HepG2 (cell line): Measurements from ENCODE around the gene TCF25. TPM values are rescaled to one million over a fixed set of nuclear protein-coding genes. Genes with fewer than 3 reads are reported as not detected.

Experiments
- DMAP1 ChIP-seq: IDR thresholded peaks from 2 replicates; pipeline ENCODE4 v1.6.1; 2016
- ELF3 ChIP-seq: IDR thresholded peaks from 2 replicates; pipeline ENCODE4 v1.6.1; 2016; ENCODE audit warnings: missing genetic modification reagents, missing compliant biosample characterization
- HNRNPUL1 ChIP-seq: fragments of 200-400 bp; formaldehyde crosslinking; IDR thresholded peaks from 2 replicates; pipeline ENCODE4 v1.6.1; 2017; ENCODE audit warnings: low read depth, mild to moderate bottlenecking, low read length, moderate library complexity
- HOXA7 ChIP-seq: sonication (generic); formaldehyde crosslinking; IDR thresholded peaks from 2 replicates; pipeline ENCODE4 v1.8.1; 2022; ENCODE audit warnings: mild to moderate bottlenecking, missing genetic modification reagents, moderate library complexity
- KAT8 ChIP-seq: IDR thresholded peaks from 2 replicates; pipeline ENCODE4 v1.6.1; 2016; ENCODE audit warnings: missing genetic modification reagents, missing compliant biosample characterization
- NCOA1 ChIP-seq: sonication (generic); formaldehyde crosslinking; IDR thresholded peaks from 2 replicates; pipeline ENCODE4 v1.9.0; 2021; ENCODE audit warnings: missing genetic modification reagents
- POLR2AphosphoS5 ChIP-seq: IDR thresholded peaks from 2 replicates; pipeline ENCODE4 v1.6.1; 2012; ENCODE audit warnings: low read depth, low read length
- RBM22 ChIP-seq: fragments of 200-400 bp; formaldehyde crosslinking; optimal IDR thresholded peaks from 2 replicates; pipeline ENCODE3; 2017; ENCODE audit warnings: mild to moderate bottlenecking, low read length, moderate library complexity
- SETDB1 ChIP-seq: sonication (generic); formaldehyde crosslinking; IDR thresholded peaks from 2 replicates; pipeline ENCODE4 v1.5.1; 2020; ENCODE audit warnings: missing genetic modification reagents, mild to moderate bottlenecking, borderline replicate concordance
- WIZ ChIP-seq: sonication (generic); formaldehyde crosslinking; IDR thresholded peaks from 2 replicates; pipeline ENCODE4 v1.5.1; 2020; ENCODE audit warnings: mild to moderate bottlenecking, missing genetic modification reagents
- ZFP36L1 ChIP-seq: sonication (generic); formaldehyde crosslinking; IDR thresholded peaks from 2 replicates; pipeline ENCODE4 v1.8.0; 2022; ENCODE audit warnings: mild to moderate bottlenecking, missing genetic modification reagents, moderate library complexity
- ZFP62 ChIP-seq: sonication (generic); formaldehyde crosslinking; IDR thresholded peaks from 2 replicates; pipeline ENCODE4 v1.4.0; 2020; ENCODE audit warnings: missing genetic modification reagents
- ZNF253 ChIP-seq: sonication (generic); formaldehyde crosslinking; IDR thresholded peaks from 2 replicates; pipeline ENCODE4 v1.8.0; 2022; ENCODE audit warnings: mild to moderate bottlenecking, missing genetic modification reagents, borderline replicate concordance
- ZNF441 ChIP-seq: sonication (generic); formaldehyde crosslinking; IDR thresholded peaks from 2 replicates; pipeline ENCODE4 v1.7.0; 2021; ENCODE audit warnings: missing genetic modification reagents, borderline replicate concordance
- ZNF530 ChIP-seq: sonication (generic); formaldehyde crosslinking; IDR thresholded peaks from 2 replicates; pipeline ENCODE4 v1.5.0; 2020; ENCODE audit warnings: low read depth, mild to moderate bottlenecking, missing genetic modification reagents
- ZNF558 ChIP-seq: sonication (generic); formaldehyde crosslinking; IDR thresholded peaks from 2 replicates; pipeline ENCODE4 v1.9.0; 2022; ENCODE audit warnings: mild to moderate bottlenecking, missing genetic modification reagents, borderline replicate concordance
- ZNF563 ChIP-seq: sonication (generic); formaldehyde crosslinking; IDR thresholded peaks from 2 replicates; pipeline ENCODE4 v1.8.0; 2022; ENCODE audit warnings: mild to moderate bottlenecking, moderate library complexity, missing genetic modification reagents
- ZNF703 ChIP-seq: sonication (generic); formaldehyde crosslinking; IDR thresholded peaks from 2 replicates; pipeline ENCODE4 v1.5.1; 2020; ENCODE audit warnings: missing genetic modification reagents, mild to moderate bottlenecking, moderate library complexity, borderline replicate concordance
- polyA plus RNA-seq, 8 experiments: library from polyadenylated mRNA; depleted of rRNA in 3 of 8; stranded (reverse) in 7 of 8; unstranded in 1 of 8; fragments of >200 nt; fragmentation: Illumina TruSeq in 4 of 8; extraction: Trizol in 4 of 8; gene quantifications; 2 replicates each; pipeline versions ENCODE4 v1.2.1 to v1.2.3, GENCODE V29; 2011 to 2016; ENCODE audit warnings: low read depth in 4 of 8, missing spikeins in 1 of 8, mixed read lengths in 1 of 8; ENCODE audit not compliant: insufficient read depth in 1 of 8
- total RNA-seq, 5 experiments: library from RNA; depleted of rRNA; stranded (reverse); fragments of >200 nt; fragmentation: Illumina TruSeq; extraction: Trizol; gene quantifications; 2 replicates each; pipeline ENCODE4 v1.2.3, GENCODE V29; 2016; ENCODE audit warnings: low read depth in 1 of 5
- TF ChIP-seq, protein P1 (sequence below): sonication (generic); formaldehyde crosslinking; IDR thresholded peaks from 2 replicates; pipeline ENCODE4 v1.5.0; 2020; ENCODE audit warnings: mild to moderate bottlenecking, missing genetic modification reagents, borderline replicate concordance
- TF ChIP-seq, protein P2 (sequence below): sonication (generic); formaldehyde crosslinking; conservative IDR thresholded peaks from 2 replicates; pipeline ENCODE4 v1.8.0; 2022; ENCODE audit warnings: low read depth, missing genetic modification reagents
- TF ChIP-seq, protein P3 (sequence below): sonication (generic); formaldehyde crosslinking; IDR thresholded peaks from 2 replicates; pipeline ENCODE4 v1.5.1; 2020; ENCODE audit warnings: missing genetic modification reagents, mild to moderate bottlenecking, borderline replicate concordance
- TF ChIP-seq, protein P4 (sequence below): sonication (generic); formaldehyde crosslinking; IDR thresholded peaks from 2 replicates; pipeline ENCODE4 v1.4.0; 2020; ENCODE audit warnings: mild to moderate bottlenecking, low read depth, missing genetic modification reagents
- TF ChIP-seq, protein P5 (sequence below): sonication (generic); formaldehyde crosslinking; IDR thresholded peaks from 2 replicates; pipeline ENCODE4 v1.4.0; 2020; ENCODE audit warnings: mild to moderate bottlenecking, missing genetic modification reagents

Gene TCF25
- total and polyA plus RNA-seq, 2 of the 13 experiments (the other 11 are each of a cell fraction or from before 2014, with no cell fraction given): 138 to 206 TPM

DNA sequence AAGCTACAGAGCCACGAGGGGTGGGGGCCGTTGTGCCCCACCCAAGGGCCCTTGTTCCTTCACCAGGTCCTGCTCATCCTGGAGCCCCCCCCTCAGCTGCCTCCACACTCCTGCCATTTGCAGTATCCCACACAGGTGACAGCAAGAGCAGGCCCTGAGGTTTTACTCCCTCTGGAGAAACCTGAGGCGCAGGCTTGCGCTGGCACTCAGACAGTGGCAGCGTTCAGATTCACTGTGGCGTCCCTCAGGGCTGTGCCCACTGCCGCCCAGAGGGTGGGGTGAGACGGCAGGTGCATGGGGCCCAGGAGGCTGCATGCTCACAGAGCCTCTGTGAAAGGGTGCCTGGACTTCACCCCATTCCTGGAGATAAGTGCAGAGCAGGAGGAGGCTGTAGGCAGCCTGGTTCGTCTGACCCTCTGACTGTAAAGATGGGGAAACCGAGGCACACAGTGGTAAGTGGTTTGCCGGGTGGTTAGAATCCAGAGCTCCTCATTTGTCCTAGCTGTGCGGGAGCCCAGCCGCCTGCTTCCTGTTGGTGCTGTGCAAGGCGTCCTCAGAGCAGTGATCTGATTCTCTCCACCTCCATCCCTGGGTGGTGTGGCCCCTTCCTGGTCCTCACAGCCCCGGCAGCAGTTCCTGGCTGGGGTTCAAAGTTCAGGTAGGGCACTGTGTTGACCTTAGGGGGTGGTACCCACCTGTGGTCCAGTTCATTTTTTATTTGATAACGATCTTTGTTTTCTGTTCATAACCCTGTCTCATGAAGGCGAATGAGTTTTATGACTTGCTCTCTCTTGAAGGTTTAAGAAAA, 43.6 kb upstream of the TCF25 start (continued):
- TF ChIP-seq, protein P1, sequence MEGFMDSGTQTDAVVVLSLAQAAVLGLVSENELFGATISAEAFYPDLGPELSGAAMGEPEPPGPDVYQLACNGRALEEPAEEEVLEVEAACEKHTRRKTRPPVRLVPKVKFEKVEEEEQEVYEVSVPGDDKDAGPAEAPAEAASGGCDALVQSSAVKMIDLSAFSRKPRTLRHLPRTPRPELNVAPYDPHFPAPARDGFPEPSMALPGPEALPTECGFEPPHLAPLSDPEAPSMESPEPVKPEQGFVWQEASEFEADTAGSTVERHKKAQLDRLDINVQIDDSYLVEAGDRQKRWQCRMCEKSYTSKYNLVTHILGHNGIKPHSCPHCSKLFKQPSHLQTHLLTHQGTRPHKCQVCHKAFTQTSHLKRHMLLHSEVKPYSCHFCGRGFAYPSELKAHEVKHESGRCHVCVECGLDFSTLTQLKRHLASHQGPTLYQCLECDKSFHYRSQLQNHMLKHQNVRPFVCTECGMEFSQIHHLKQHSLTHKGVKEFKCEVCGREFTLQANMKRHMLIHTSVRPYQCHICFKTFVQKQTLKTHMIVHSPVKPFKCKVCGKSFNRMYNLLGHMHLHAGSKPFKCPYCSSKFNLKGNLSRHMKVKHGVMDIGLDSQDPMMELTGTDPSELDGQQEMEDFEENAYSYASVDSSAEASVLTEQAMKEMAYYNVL: no peak
- TF ChIP-seq ELF3 (CRISPR knock-in tag) (peak; percentile 86), HNRNPUL1 (no peak), ZFP62 (CRISPR knock-in tag) (no peak), ZNF441 (CRISPR knock-in tag) (no peak), KAT8 (CRISPR knock-in tag) (peak; percentile 54; the same call in 1 of the 2 replicates), NCOA1 (CRISPR knock-in tag) (no peak; the same call in 1 of the 2 replicates), DMAP1 (no peak), ZNF563 (peak; percentile 59; the same call in 1 of the 2 replicates), ZNF558 (CRISPR knock-in tag) (0 out of 2 replicates have a peak, but pooled peaks have one; percentile 30), RBM22 (peak; percentile 31), SETDB1 (CRISPR knock-in tag) (no peak), HOXA7 (CRISPR knock-in tag) (no peak), POLR2AphosphoS5 (peak; percentile 48), ZFP36L1 (CRISPR knock-in tag) (no peak), ZNF253 (CRISPR knock-in tag) (no peak), ZNF530 (CRISPR knock-in tag) (no peak), WIZ (CRISPR knock-in tag) (no peak), ZNF703 (no peak)
- TF ChIP-seq, protein P2, sequence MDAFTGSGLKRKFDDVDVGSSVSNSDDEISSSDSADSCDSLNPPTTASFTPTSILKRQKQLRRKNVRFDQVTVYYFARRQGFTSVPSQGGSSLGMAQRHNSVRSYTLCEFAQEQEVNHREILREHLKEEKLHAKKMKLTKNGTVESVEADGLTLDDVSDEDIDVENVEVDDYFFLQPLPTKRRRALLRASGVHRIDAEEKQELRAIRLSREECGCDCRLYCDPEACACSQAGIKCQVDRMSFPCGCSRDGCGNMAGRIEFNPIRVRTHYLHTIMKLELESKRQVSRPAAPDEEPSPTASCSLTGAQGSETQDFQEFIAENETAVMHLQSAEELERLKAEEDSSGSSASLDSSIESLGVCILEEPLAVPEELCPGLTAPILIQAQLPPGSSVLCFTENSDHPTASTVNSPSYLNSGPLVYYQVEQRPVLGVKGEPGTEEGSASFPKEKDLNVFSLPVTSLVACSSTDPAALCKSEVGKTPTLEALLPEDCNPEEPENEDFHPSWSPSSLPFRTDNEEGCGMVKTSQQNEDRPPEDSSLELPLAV (CRISPR knock-in tag): no peak
- TF ChIP-seq, protein P3, sequence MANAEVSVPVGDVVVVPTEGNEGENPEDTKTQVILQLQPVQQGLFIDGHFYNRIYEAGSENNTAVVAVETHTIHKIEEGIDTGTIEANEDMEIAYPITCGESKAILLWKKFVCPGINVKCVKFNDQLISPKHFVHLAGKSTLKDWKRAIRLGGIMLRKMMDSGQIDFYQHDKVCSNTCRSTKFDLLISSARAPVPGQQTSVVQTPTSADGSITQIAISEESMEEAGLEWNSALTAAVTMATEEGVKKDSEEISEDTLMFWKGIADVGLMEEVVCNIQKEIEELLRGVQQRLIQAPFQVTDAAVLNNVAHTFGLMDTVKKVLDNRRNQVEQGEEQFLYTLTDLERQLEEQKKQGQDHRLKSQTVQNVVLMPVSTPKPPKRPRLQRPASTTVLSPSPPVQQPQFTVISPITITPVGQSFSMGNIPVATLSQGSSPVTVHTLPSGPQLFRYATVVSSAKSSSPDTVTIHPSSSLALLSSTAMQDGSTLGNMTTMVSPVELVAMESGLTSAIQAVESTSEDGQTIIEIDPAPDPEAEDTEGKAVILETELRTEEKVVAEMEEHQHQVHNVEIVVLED (CRISPR knock-in tag): 0 out of 2 replicates have a peak, but pooled peaks have one; percentile 38
- TF ChIP-seq, protein P4, sequence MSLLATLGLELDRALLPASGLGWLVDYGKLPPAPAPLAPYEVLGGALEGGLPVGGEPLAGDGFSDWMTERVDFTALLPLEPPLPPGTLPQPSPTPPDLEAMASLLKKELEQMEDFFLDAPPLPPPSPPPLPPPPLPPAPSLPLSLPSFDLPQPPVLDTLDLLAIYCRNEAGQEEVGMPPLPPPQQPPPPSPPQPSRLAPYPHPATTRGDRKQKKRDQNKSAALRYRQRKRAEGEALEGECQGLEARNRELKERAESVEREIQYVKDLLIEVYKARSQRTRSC: no peak
- TF ChIP-seq, protein P5, sequence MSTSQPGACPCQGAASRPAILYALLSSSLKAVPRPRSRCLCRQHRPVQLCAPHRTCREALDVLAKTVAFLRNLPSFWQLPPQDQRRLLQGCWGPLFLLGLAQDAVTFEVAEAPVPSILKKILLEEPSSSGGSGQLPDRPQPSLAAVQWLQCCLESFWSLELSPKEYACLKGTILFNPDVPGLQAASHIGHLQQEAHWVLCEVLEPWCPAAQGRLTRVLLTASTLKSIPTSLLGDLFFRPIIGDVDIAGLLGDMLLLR (CRISPR knock-in tag): no peak
